ENCODE results near the gene HNRNPA3. TPM values are rescaled to one million over a fixed set of nuclear protein-coding genes. Genes with fewer than 3 reads are reported as not detected.
"Not testable (repeated sequence)": the region's sequence is repeated elsewhere in the genome, so short reads cannot be mapped to it uniquely, and the experiment has no call there.

The HNRNPA3 gene
- total RNA-seq, 1 experiment from 2014 or later: 406 TPM

GRCh38 chr2:177195194-177195593 lies 17.4 kb upstream of the HNRNPA3 start (continued):
- TF ChIP-seq ZBTB43 (CRISPR knock-in tag; IDR thresholded peaks at IDR 0.05): no peak
- no peak for TF ChIP-seq ATF3 (CRISPR knock-in tag; conservative IDR thresholded peaks at IDR 0.05)
- TF ChIP-seq ATF1 (CRISPR knock-in tag; IDR thresholded peaks at IDR 0.05): no peak
- TF ChIP-seq CREM (CRISPR knock-in tag; IDR thresholded peaks at IDR 0.05): no peak

- H3K27ac Mint-ChIP-seq; H3K36me3 Mint-ChIP-seq; DNase-seq (ENCODE audit: low spot score); POLR2A ChIA-PET; H3K9me3 Mint-ChIP-seq; H3K4me3 Mint-ChIP-seq; ATAC-seq: not testable (repeated sequence)
- peaks cover 32% of the 10 kb centered on the region for H3K27me3 Mint-ChIP-seq (ENCODE audit: low read depth)
- H3K4me1 Mint-ChIP-seq: peaks cover 17% of the 10 kb centered on the region
- CTCF ChIA-PET: interaction anchor here (0.6 to 1.5 kb wide), 2 partner anchors 51 to 370 kb away, joined by 4 to 5 read pairs; no protein-coding TSS in a partner anchor
Measured at GRCh38 chr2:177200419-177200818, 12.2 kb upstream of the HNRNPA3 start.

- peaks cover 42% of the 10 kb centered on the region for H3K27me3 Mint-ChIP-seq (ENCODE audit: low read depth)
- DNase-seq (ENCODE audit: low spot score): no peak
- ChIA-PET POLR2A (no interaction called here), CTCF (interaction anchor here (1.0 to 1.5 kb wide), 3 partner anchors 11 to 402 kb away, joined by 3 to 5 read pairs (median 3); partner anchors contain the start of gene HNRNPA3)
- peaks cover 20% of the 10 kb centered on the region for H3K4me1 Mint-ChIP-seq
- H3K36me3 Mint-ChIP-seq: no peaks in the 10 kb centered on the region
- no peak overlapping the region for H3K4me3 Mint-ChIP-seq
- TF ChIP-seq ZNF232 (CRISPR knock-in tag; IDR thresholded peaks at IDR 0.05) (no peak), USF2 (CRISPR knock-in tag; IDR thresholded peaks at IDR 0.05) (no peak), ATF6 (CRISPR knock-in tag; IDR thresholded peaks at IDR 0.05) (no peak), HMGXB4 (CRISPR knock-in tag; IDR thresholded peaks at IDR 0.05) (no peak), ZNF219 (CRISPR knock-in tag; IDR thresholded peaks at IDR 0.05; ENCODE audit: borderline replicate concordance) (no peak), ATF2 (CRISPR knock-in tag; IDR thresholded peaks at IDR 0.05; ENCODE audit: borderline replicate concordance, low read depth) (no peak), SMAD3 (CRISPR knock-in tag; IDR thresholded peaks at IDR 0.05; ENCODE audit: borderline replicate concordance) (no peak), IRF2 (CRISPR knock-in tag; IDR thresholded peaks at IDR 0.05; ENCODE audit: borderline replicate concordance, low read depth) (no peak), TP53 (CRISPR knock-in tag; IDR thresholded peaks at IDR 0.05) (no peak)
- no peak overlapping the region for H3K27ac Mint-ChIP-seq
- ATAC-seq: no peak
- no peaks in the 10 kb centered on the region for H3K9me3 Mint-ChIP-seq
Measured at GRCh38 chr2:177201919-177202346, 10.7 kb upstream of the HNRNPA3 start.

Measured in WTC11 (cell line).